HCT116 (cell line): Measurements from ENCODE around the gene PRICKLE1. TPM values are rescaled to one million over a fixed set of nuclear protein-coding genes. Genes with fewer than 3 reads are reported as not detected.

ENCODE experiments used
- ATAC-seq: fragments of 200-7000 bp; cut with Tn5 transposase; 2 replicates; pipeline ENCODE4 v1.9.1; 2020; ENCODE audit warnings: mild to moderate bottlenecking, moderate library complexity
- BruUV-seq: library from RNA; stranded (reverse); fragments of 400-500 nt; replicated peaks from 2 replicates; lab custom pipeline; 2021; lab: Mats Ljungman, UMichigan
- CTCF ChIA-PET: fragments of 300-600 bp; sonication (Branson Sonifier 250); formaldehyde crosslinking; loops from one replicate; lab custom pipeline; 2021; ENCODE audit warnings: antibody characterized with exemption; lab: Charles Lee
- POLR2A ChIA-PET: fragments of 300-600, 350-600 bp; sonication (Branson Sonifier 250); formaldehyde crosslinking; loops from one replicate; lab custom pipeline; 2021; ENCODE audit warnings: antibody characterized with exemption; lab: Charles Lee
- RAD21 ChIA-PET, 2 experiments: fragments of 300-600 bp; sonication (Branson Sonifier 250); formaldehyde crosslinking; loops; one replicate each; lab custom pipeline; 2023; ENCODE audit warnings: low total read pairs in 2 of 2; ENCODE audit not compliant: uncharacterized antibody in 2 of 2, unreplicated experiment in 2 of 2, low non-redundant PET in 1 of 2; lab: Charles Lee
- DNase-seq: peaks from one replicate; pipeline ENCODE4 v3.0.0-alpha.2; 2010; ENCODE audit warnings: low read depth, low spot score
- H2AFZ ChIP-seq: fragments of 200-600 bp; shearing (Covaris generic), sonication (generic); 2 replicates; pipeline ENCODE4 v1.6.1; 2017; ENCODE audit warnings: low read depth, mixed run types, mixed read lengths, antibody characterized with exemption, low read length; ENCODE audit not compliant: poor library complexity, severe bottlenecking
- H3K27ac ChIP-seq: 2 replicates; pipeline ENCODE4 v1.5.1; 2012; ENCODE audit warnings: low read depth, low read length
- H3K27me3 ChIP-seq: fragments of 200-600 bp; sonication (generic); 2 replicates; pipeline ENCODE4 v1.6.1; 2016; ENCODE audit warnings: mixed run types, low read length, mixed read lengths; ENCODE audit not compliant: insufficient read depth
- H3K36me3 ChIP-seq, 2 experiments: fragments of 200-500 bp in 1 of 2; fragments of 200-600 bp in 1 of 2; sonication (Bioruptor generic) in 1 of 2; sonication (generic) in 1 of 2; 2 replicates each; pipeline versions ENCODE4 v1.5.1 to v1.6.1; 2014 to 2016; ENCODE audit warnings: low read length in 2 of 2, inconsistent platforms in 1 of 2, mixed read lengths in 1 of 2, mixed run types in 1 of 2; ENCODE audit not compliant: insufficient read depth in 2 of 2, control insufficient read depth in 1 of 2
- H3K4me1 ChIP-seq, 2 experiments: fragments of 200-600 bp in 1 of 2; sonication (generic) in 1 of 2; 2 replicates each; pipeline versions ENCODE4 v1.5.1 to v1.6.1; 2012 to 2017; ENCODE audit warnings: low read length in 2 of 2, inconsistent platforms in 1 of 2, mild to moderate bottlenecking in 1 of 2, mixed read lengths in 1 of 2, mixed run types in 1 of 2, moderate library complexity in 1 of 2; ENCODE audit not compliant: insufficient read depth in 2 of 2, control insufficient read depth in 1 of 2
- H3K4me2 ChIP-seq: fragments of 200-600 bp; sonication (generic); 2 replicates; pipeline ENCODE4 v1.6.1; 2017; ENCODE audit warnings: mixed run types, low read length, mixed read lengths
- H3K4me3 ChIP-seq, 2 experiments: fragments of 200-600 bp in 1 of 2; sonication (generic) in 1 of 2; replicated peaks in 1 of 2; 2 replicates each; pipeline ENCODE4 v1.5.1; 2011 to 2016; ENCODE audit warnings: low read length in 2 of 2, control low read depth in 1 of 2, low read depth in 1 of 2, mild to moderate bottlenecking in 1 of 2, mixed read lengths in 1 of 2, mixed run types in 1 of 2
- H3K79me2 ChIP-seq: fragments of 200-600 bp; sonication (generic); 2 replicates; pipeline ENCODE4 v1.6.1; 2017; ENCODE audit warnings: mild to moderate bottlenecking, mixed run types, low read length, moderate library complexity, mixed read lengths; ENCODE audit not compliant: insufficient read depth
- H3K9ac ChIP-seq: fragments of 200-600 bp; sonication (generic); 2 replicates; pipeline ENCODE4 v1.6.1; 2016; ENCODE audit warnings: low read length, mixed read lengths
- H3K9me2 ChIP-seq: fragments of 200-600 bp; sonication (generic), shearing (Covaris generic); 2 replicates; pipeline ENCODE4 v1.6.1; 2017; ENCODE audit warnings: mixed run types, mild to moderate bottlenecking, moderate library complexity; ENCODE audit not compliant: insufficient read depth
- H3K9me3 ChIP-seq, 2 experiments: fragments of 200-500 bp in 1 of 2; fragments of 200-600 bp in 1 of 2; sonication (Bioruptor generic) in 1 of 2; sonication (generic) in 1 of 2; 2 replicates each; pipeline ENCODE4 v1.6.1; 2014 to 2017; ENCODE audit warnings: low read length in 2 of 2, mixed read lengths in 2 of 2, inconsistent platforms in 1 of 2, low read depth in 1 of 2, mild to moderate bottlenecking in 1 of 2, mixed run types in 1 of 2, moderate library complexity in 1 of 2; ENCODE audit not compliant: control insufficient read depth in 1 of 2, insufficient read depth in 1 of 2
- H4K20me1 ChIP-seq: fragments of 200-600 bp; sonication (generic), shearing (Covaris generic); 2 replicates; pipeline ENCODE4 v1.6.1; 2017; ENCODE audit warnings: mixed run types, mild to moderate bottlenecking, moderate library complexity; ENCODE audit not compliant: insufficient read depth
- ELF1 ChIP-seq: IDR thresholded peaks from 2 replicates; pipeline ENCODE4 v1.6.1; 2012; ENCODE audit warnings: low read depth, borderline replicate concordance
- FOSL1 ChIP-seq: IDR thresholded peaks from 2 replicates; pipeline ENCODE4 v1.6.1; 2012; ENCODE audit warnings: low read depth
- SP1 ChIP-seq: IDR thresholded peaks from 2 replicates; pipeline ENCODE4 v1.6.1; 2012; ENCODE audit warnings: low read depth
- TCF7L2 ChIP-seq: IDR thresholded peaks from 2 replicates; pipeline ENCODE4 v1.7.0; 2011; ENCODE audit warnings: borderline replicate concordance, inconsistent platforms; ENCODE audit not compliant: insufficient read depth, insufficient read length; ENCODE audit errors: extremely low read depth
- intact Hi-C: fragments of 100-400 bp; cut with micrococcal nuclease; formaldehyde crosslinking; loops from 2 replicates; pipeline ENCODE4 v1.10.0; 2022
- total RNA-seq: library from RNA; stranded (reverse); gene quantifications from one replicate; pipeline ENCODE4 v1.2.1, GENCODE V29; 2021; ENCODE audit not compliant: unreplicated experiment
- TF ChIP-seq, protein P1 (sequence below): IDR thresholded peaks from 2 replicates; pipeline ENCODE4 v1.6.1; 2012; ENCODE audit warnings: low read depth

Gene PRICKLE1
- total RNA-seq, 1 experiment from 2014 or later: 1.3 TPM

DNA sequence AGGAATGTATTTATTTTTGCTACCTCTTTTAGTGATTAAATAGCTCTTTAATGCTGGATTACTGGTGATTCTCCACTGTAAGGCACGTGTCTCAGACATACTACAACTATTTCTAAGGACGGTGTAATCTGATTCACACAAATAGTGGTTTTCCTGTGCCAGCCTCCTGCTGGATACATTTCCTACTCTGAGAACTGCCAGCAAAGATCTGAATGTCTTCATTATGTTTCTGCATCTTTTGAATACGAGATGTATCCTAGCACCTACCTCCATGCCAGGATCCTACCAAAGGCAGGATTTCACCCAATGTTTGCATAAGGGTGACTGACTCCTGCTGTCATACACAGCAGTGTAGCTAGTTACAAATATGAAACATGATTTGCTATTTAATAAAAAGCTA is 120.6 kb downstream of the PRICKLE1 start:
- CTCF ChIA-PET: interaction anchor here (1.1 kb wide), 1 partner anchor 14 kb away, joined by 4 read pairs; no protein-coding TSS in a partner anchor
- no peak overlapping the region for H3K4me2 ChIP-seq
- no peaks in the 10 kb centered on the region for H3K79me2 ChIP-seq

More for the DNA sequence above, 120.6 kb downstream of the PRICKLE1 start:
- no peak for DNase-seq
- no peaks in the 10 kb centered on the region for H3K36me3 ChIP-seq
- intact Hi-C loops: no loop called here
- TF ChIP-seq FOSL1 (no peak), SP1 (no peak), ELF1 (no peak), TCF7L2 (no peak)
- TF ChIP-seq, protein P1, sequence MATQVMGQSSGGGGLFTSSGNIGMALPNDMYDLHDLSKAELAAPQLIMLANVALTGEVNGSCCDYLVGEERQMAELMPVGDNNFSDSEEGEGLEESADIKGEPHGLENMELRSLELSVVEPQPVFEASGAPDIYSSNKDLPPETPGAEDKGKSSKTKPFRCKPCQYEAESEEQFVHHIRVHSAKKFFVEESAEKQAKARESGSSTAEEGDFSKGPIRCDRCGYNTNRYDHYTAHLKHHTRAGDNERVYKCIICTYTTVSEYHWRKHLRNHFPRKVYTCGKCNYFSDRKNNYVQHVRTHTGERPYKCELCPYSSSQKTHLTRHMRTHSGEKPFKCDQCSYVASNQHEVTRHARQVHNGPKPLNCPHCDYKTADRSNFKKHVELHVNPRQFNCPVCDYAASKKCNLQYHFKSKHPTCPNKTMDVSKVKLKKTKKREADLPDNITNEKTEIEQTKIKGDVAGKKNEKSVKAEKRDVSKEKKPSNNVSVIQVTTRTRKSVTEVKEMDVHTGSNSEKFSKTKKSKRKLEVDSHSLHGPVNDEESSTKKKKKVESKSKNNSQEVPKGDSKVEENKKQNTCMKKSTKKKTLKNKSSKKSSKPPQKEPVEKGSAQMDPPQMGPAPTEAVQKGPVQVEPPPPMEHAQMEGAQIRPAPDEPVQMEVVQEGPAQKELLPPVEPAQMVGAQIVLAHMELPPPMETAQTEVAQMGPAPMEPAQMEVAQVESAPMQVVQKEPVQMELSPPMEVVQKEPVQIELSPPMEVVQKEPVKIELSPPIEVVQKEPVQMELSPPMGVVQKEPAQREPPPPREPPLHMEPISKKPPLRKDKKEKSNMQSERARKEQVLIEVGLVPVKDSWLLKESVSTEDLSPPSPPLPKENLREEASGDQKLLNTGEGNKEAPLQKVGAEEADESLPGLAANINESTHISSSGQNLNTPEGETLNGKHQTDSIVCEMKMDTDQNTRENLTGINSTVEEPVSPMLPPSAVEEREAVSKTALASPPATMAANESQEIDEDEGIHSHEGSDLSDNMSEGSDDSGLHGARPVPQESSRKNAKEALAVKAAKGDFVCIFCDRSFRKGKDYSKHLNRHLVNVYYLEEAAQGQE: no peak
- TF ChIP-seq, all 23 proteins: peak for 0
- ChIA-PET RAD21 (no interaction called here), POLR2A (no interaction called here)
- Histone ChIP-seq H3K27ac (no peak overlapping the region), H3K27me3 (no peaks in the 10 kb centered on the region), H3K9ac (no peak overlapping the region), H3K4me1 (peaks cover 4 to 12% of the 10 kb centered on the region in 2 experiments; a peak in 3 of 4 replicates), H2AFZ (no peak overlapping the region), H3K4me3 (no peak overlapping the region), H4K20me1 (no peaks in the 10 kb centered on the region), H3K9me3 (no peaks in the 10 kb centered on the region), H3K9me2 (no peaks in the 10 kb centered on the region)
- no TSS peak for BruUV-seq
- ATAC-seq: no peak
